ENCODE measurements around the gene NDUFAF8.

The NDUFAF8 gene

DNA sequence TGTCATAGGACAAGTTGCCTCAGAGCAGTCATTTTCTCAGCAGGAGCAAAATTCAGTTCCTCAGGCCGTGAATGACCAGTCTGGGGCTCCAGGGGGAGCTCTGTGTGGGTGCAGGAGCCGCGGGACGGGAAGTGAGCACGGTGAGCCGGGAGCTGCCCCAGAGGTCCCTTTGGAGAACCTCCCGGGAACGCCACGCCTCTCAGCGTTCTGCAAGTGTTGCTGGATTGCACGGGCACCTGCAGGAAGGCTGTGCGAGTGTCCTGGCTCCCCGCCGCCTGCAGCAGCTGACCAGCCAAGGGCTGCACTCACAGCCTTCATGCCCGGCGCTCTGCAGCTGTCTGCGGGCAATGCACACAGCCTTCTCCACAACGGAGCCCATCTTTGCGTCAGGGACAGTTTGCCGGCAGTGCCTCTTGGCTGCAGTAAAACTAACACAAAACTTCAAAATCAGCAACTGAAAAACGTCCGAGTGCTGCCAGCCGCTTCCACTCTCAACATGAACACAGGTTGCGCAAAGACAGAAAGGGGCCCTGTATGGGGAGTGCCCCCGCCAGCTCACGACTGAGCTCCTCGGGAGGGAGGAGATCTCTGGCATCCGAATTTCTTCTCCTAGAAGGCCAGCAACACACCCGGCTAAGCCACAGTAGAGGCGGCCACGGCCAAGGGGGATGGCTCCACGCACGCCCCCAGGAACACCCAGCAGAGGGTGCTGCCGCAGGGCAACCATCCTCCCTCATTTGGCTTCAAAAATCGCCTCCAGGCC is 16.0 kb downstream of the NDUFAF8 start:
- DNase-seq, result no peak

DNA sequence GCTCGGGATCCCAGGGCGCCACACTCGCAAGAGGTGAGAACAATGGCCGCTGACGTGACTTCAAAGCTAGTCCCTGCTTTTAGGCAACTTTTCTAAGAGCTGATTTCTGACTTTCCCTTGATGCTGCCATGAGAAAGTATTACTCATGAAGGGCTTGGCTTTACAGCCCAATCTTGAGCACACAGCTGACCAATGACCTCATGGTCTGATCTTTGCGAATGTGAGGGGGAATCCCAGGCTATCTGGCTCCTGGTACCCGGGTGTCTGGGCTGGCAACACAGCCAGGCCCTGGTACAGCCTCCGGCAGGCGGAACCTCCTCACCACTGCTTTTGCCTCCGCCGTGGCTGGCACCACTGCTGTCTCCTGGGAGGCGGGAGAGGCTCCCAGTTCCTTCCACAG is 17.5 kb downstream of the NDUFAF8 start:
- no peak for DNase-seq

DNA sequence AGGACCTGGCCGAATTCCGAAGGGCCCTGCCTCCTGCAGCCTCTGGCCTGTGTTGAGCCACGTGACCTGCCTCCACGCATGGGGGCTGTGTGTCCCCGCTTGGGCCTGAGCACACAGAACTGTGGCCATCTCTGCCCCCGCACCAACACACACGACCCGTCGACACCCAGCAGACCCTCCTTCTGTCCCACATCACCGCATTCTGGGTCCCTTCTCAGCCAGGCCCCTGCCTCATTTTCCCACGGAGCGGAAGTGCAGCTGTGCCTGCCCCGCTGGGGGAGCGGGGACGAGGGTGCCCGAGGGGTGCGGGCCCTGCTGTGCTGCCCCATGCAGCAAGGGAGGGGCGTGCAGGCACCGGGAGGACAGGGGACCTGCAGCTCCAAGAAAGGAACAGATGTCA is 18.4 kb downstream of the NDUFAF8 start:
- no peak for DNase-seq

DNA sequence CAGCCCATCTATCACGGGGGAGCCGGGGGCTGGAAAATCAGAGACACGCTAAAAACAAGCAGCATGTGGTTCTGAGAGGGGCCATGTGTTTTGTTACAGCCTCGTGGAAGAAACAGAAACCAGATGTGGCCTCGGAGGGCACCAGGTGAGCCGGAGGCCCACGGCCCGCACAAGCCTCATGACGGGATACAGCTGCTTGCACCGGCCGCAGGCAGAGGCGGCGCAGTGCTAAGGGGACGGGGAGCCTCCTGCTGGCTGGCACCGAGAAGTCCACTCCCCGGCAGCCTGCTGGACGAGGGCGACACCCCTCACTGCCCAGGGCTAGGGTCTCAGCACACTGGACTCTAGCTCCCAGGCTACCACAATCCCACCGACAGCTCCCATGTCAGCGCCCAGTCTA is 19.2 kb downstream of the NDUFAF8 start:
- no peak for DNase-seq

DNA sequence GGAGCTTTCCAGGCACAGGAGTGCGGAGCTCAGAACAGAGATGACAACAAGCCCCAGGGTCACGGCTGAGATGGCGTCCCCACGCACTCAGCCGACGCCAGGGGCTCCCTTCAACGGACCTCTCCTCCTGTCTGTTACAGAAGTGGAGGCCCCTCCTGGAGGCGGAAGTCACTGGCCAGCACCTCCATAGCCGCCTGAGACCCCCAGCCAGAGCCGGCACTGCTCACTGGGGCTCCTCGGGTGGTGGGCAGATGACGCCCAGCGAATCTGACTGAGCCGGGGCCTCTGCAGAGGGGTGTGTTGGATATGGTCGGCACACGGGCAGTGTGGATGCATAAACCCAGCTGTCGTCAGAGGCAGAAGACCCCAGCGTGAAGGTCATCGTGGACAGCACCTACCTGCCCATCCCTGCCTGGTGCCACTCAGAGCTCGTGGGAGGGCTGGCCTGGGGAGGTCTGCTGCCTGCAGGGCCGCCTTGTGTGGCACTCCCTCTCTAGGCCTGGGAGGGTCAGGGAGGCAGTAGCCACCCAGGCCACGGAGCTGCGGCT is 20.0 kb downstream of the NDUFAF8 start:
- no peak for DNase-seq

DNA sequence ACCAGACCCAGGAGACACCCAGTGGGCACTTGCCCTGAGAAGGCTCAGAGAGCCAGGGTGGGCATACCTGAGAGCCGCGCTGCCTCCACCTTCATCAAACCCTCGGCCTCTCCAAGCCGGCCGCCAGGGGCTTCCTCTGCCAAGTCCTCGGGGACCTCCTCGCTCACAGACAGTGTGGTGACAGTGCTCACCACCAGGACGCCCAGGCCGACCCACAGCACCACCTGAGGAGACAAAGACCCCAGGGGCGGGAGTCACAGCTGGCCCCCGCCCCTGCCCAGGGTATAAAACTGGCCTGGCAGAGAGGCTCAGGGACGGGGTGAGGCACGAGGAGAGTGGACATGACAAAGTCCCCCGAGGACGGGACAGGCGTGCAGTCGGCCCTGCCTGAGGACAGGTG is 21.1 kb downstream of the NDUFAF8 start:
- no peak for DNase-seq

DNA sequence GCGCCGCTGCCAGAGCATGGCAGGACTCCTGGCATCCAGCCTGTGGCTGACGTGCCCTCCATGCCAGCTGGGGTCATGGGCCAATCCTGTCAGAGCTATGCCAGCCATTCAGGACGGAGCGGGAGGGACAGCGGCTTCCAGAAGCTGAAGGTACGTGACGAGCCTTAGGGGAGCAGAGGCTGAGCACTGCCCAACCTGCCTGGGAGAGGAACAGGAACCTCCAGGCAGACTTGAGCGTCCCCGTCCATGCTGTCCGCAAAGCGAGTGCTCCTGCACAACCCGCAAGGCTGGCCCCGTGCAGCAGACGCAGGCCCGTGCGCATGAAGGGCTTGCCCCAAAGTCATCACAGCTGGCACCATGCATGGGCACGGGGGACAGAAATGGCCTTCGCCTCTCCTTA is 21.5 kb downstream of the NDUFAF8 start:
- no peak for DNase-seq

DNA sequence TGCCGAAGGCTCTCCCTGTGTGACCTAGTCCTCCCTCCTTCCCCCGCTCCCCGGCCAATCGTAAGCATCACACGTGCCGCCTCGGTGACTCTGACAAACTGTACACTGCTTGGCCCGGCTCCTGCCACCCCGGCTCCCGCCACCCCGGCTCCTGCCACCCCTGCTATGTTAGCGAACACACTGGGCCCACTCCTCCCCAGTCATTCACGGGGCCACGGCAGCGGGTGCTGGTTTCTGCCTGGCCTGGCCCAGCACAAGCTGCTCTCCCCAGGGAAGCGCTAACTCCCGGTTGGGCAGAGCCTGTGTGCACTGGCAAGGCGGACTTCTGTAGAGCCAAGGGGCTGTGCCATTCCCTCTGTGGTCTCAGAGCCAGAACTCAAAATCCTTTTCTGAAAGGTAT is 22.0 kb downstream of the NDUFAF8 start:
- no peak for DNase-seq

DNA sequence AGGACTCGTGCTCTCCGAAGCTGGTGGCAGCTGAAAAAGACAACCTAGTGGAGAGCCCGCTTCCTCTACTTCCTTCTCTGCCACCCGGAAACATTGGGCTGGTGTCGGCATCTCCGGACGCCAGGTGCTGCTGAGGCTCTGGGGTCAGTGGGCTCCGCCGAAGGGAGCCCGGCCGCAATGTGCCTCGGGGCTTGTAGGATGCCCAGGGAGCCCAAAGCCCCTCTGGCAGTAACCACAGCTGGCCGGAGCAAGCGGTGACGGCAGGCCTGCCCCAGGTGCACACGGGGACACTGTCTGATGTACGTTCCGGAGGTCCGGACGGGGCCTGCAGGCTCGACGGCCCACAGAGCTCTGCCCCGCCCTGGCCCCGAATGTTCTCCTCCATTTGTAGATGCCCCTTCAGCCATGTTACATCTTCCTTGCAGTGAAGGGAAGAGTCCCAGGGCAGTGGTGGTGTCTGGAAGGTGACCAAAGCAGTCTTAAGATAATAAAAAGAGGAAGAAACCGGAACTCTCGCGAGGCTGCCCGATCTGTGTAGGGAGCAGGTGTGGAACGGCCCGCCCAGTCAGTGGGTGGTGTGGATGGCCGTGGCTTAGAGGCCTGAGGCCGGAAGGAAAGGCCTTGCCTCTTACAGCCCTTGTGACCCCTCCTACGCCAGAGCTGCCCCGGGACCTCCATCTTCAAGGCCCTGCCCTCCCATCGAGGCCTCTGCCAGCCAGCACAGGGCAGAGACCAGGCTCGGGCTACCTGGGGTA is 22.6 kb downstream of the NDUFAF8 start:
- no peak for DNase-seq

DNA sequence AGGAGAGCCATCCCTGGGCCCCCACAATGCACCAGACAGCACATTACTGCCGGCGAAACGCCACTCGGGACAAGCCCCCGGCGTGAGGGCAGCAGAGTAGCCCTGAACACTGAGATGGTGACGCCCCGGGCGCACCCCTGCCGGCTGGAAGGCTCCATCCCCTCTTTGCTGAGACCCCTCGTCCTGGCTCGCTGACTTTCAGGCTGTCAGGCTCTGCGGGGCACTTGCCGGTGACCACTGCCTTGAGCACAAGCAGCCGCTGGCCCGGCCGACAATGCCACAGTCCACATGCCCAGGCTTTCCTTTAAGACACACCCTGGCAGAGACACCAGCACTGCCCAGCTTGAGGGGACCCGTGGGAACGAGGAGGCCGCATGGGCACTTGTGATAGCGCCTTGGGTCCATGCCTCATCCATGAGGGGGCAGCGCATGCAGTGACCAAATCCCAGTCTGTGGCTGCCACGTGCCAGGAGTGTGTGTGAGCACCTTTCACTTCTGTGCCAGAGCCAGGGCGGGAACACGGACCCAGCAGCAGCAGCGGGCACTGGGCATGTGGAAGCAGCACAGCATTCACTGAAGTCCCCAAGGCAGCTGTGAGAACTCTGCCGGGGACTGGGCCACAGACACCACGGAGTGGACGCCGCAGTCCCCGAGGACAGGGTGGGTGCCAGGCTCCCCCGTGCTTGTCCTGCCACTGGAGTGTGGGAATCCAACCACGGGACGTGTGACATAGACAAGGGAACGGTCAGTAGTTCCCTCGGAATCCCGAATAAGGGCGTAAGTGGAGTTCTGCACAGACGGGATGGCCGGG is 24.5 kb downstream of the NDUFAF8 start:
- DNase-seq, result no peak

DNA sequence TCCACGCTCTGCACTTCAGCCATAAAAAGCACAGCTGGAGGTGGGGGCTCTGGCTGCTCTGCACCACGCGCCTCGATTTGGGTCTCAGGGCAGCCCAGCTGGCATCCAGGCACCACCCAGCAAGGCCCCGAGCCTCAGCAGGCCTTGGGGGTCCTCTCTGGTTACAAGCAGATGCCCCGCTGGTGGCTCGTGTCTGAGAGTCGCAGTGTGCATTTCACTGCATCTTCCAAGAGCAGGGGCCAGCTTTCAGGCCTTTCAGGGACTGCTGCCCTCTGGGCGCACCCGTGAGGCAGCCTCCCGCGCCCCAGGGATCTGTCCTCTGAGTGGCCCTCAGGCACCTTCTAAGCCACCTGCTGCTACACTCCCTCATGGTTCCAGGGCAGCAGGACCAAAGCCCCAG is 25.5 kb downstream of the NDUFAF8 start:
- no peak for DNase-seq

DNA sequence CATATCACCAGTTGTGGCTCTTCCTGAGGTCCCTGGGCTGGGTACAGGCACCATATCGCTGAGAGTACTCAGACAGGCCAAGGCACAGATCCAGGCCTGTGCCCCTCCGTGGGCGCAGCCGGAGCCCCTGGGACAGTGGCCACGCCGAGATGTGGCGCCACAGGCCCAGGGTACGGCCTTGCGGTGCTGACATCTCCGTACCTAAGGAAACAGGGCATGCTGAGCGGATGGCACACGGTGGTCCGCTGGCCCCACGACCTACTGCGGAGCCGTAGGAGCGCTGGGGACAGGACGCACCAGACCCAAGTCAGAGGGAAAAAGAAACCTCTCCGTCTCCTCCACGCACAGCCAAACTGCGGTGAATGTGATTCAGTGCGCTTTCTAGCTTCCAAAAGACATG is 26.5 kb downstream of the NDUFAF8 start:
- DNase-seq, result no peak

DNA sequence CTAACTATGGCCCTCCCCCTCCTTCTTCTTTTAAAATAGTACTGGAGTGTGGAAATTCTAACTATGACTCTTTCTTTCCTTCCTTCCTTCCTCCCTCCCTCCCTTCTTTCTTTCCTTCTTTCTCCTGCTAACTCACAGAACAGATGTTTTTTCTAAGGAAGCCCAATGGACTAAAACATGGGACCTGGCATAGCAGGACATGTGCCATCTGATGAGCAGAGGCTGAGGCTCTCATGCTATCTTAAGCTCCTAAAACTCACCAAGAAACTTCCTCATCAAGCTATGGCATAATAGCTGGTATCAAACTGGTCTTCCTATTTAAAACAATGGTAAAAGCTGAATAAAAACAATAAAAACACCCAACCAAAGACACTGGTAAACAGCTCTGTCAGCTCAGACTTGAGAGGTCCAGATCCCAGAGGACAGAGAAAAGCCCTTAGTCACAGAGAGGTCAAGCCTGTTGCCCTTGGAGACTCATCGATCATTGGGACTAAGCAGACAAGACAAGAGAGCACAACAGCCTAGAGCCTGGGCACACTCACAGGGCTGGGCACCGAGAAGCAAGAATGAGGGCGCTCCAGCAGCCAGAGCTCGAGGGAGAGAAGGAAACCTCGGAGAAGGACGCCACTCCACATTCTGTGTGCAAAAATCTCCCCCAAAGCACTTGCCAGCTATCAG is 28.4 kb downstream of the NDUFAF8 start:
- no peak for DNase-seq

DNA sequence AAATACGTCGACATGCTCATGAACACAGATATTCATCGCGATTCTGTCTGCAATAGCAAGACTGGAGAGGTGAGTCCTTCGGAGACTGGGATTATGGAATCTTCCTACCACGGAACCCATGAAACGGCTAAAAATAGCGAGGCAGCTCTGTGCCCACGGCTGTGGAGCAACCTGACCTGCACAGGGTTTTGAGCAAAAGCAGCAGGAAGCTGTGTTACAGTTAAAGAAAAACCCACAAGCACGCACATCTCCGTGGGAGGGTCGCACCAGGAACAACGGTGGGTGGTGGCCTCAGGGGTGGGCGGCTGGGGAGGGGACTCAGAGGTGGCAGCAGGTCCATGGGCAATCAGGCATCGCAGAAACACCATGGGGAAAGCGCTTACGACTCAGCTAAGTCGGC is 31.2 kb downstream of the NDUFAF8 start:
- DNase-seq, result no peak

DNA sequence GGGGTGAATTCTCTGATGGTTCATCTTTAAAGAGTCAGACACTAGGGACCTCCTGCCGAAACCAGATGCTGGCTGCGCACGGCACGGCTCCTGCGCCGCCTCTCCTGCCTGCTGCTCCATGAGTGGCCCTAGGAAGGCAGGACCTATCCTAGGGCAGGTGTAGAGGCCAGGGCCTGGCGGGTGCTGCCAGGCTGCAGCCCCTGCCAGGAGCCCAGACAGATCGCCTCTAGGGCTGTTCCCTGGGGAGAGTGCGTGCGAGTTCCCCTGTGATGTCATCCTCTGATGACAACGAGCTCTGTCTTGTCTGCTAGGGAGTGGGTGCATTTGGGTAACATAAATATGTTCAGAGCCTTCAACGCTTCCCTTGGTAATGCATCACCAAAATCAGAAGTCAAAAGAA is 32.1 kb downstream of the NDUFAF8 start:
- DNase-seq, result no peak

DNA sequence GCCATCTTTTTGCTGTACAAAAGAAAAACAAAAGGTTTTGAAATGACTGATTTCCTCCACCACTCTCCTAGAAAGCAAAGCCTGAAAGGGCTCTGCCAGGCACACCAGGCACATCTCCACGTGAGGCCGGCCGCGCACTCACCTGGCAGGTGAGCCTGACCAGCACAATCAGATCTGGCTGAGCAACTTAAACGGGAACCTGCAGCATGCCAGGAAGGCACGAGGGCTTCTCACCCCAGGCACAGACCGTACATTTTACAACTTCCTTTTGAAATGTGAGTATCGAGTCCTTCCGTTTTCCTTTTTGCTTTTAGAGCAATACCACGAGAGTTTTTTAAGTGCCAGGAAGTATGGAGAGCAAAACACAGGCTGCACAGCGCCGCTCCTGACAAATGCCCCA is 33.5 kb downstream of the NDUFAF8 start:
- no peak for DNase-seq

DNA sequence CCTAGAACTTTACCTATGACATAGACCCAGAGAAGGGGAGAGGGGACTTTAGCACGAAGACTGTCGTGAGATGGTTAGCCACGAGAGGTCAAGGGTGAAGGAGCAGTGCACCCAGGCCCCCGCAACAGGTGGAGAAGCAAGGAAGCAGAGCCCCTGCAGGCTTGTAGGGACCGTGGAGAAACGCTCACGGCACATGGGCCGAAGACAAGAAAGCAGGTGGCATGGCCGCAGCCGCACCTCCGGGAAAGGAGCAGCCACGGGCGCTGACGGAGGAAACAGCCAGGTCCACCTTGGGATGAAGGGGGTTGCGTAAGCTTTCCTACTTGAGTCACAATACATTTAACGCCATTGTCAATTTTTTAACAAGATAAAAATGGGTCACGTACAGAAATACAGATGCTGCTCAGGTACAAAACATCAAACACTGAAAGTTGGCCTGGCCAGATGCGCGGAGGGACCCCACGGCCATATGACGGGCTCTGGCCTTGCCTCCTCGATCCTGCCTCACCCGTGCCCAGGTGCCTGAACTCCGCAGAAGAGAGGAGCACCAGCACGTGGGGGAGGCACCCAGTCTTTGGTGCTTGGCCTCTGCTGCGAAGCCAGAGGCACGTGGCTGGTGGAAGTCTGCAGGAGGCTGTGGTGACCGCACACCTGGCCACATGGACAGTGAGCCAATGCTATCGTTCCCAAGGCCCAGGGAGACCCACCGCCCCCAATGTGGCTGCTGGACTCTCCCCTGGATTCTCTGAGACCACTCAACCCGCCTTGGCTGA is 34.8 kb downstream of the NDUFAF8 start:
- DNase-seq, result no peak

DNA sequence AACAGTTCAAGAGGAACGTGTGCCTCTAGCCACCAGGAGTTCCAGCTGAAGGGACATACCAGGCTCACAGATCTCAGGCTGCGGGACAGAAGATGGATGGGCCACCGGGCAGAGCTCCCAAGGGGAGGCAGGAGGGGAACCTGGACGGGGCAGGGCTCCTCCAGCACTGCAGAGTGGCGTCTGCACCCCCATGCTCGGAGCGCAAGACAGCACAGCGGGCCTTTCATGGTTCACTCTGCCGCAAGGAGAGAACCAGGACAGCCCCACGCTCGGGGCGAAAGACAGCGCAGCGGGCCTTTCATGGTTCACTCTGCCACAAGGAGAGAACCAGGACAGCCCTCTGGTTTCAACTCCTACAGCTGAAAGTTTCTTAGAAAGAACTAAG is 35.3 kb downstream of the NDUFAF8 start:
- no peak for DNase-seq

DNA sequence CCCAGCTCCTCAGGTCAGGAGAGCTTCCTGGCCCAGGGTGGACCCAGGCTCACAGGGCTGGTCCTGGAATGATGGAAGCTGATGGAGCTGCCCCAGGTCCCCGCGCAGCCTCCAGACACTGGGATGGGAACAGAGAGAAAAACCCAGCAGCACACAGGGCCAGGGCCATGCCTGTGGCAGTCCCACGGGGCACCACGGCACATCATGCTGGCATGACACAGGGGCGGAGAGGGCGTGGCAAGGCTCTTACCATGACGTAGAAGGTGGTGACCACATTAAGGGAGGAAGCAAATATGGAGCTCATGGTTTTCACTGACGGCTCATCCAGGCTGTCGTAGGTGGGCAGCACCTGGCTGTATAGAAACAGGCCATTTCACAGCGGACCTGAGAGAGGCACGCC is 37.7 kb downstream of the NDUFAF8 start:
- DNase-seq, result no peak

DNA sequence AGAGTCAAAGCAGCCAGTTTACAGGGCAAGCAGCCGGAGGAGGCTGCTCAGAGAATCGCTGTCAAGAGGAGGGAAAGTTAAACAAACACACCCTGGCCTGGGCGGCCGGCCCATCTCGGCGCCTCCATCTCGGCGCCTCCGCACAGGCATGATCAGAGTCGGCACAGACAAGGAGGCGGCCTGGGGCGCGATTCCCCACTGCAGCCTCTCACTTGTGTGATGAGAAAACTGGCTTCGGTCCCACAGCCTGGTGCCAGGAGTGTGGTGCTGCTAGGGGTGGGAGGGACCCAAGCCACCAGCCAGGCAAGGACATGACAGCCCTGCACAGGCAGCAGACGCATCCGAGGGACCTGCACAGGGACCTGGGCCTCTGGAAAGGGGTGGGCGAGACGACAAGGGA is 38.3 kb downstream of the NDUFAF8 start:
- no peak for DNase-seq

DNA sequence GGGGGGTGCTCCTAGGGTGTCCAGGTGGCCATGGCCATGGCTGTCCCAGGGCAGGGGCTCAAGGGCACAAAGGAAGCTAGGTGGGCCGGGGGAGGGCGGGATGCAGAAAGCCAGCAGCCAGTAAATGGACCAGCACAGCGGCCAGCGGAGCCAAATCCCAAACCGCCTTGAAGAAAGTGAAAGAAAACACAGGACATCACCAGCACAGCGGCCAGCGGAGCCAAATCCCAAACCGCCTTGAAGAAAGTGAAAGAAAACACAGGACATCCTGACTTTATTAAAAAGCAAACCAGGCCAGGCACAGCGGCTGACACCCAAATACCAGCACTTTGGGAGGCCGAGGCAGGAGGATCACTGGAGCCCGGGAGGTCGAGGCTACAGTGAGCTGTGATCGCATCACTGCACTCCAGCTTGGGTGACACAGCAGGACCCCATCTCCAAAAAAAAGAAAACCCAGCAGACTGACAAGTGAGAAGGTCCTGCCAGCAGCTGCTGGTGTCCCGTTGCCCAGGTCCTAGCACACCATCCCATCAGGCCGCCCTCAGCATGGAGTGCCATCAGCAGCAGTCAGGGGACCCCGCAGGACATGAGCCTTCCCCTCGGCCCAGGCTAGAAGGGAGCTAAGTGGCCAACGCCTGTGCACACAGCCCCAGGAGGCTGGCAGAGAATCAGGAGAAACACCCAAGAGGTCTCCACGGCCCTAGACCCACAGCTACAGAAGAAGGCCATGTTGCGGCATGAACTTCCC is 39.0 kb downstream of the NDUFAF8 start:
- DNase-seq, result no peak

All from activated CD4-positive, alpha-beta T cell treated with anti-CD3 and anti-CD28 coated beads for 4 hours (primary cell).